Tibial nerve (tissue), 4 donors: ENCODE measurements around the gene FOLR2. TPM values are rescaled to one million over a fixed set of nuclear protein-coding genes. Genes with fewer than 3 reads are reported as not detected.

Experiments used
- DNase-seq, 2 donors: peaks; one replicate each; pipeline ENCODE4 v3.0.0-alpha.2; 2019; ENCODE audit warnings: low spot score in 2 of 2
- H3K27ac ChIP-seq, 4 donors: fragments of 200-600 bp; sonication (generic) in 3 of 4; one replicate each; pipeline ENCODE4 v1.5.1; 2017 to 2019; ENCODE audit warnings: mild to moderate bottlenecking in 1 of 4
- H3K27me3 ChIP-seq, 2 donors: fragments of 200-600 bp; sonication (generic) in 1 of 2; one replicate each; pipeline versions ENCODE4 v1.5.1 to v1.6.0; 2017 to 2019
- H3K36me3 ChIP-seq, 3 donors: fragments of 200-600 bp; sonication (generic); one replicate each; pipeline ENCODE4 v1.5.1; 2018 to 2019
- H3K4me1 ChIP-seq, 4 donors: fragments of 200-600 bp; sonication (generic) in 3 of 4; one replicate each; pipeline ENCODE4 v1.5.1; 2017 to 2019
- H3K4me3 ChIP-seq, 4 donors: fragments of 200-600 bp; sonication (generic) in 3 of 4; one replicate each; pipeline ENCODE4 v1.5.1; 2017 to 2019; ENCODE audit warnings: mild to moderate bottlenecking in 1 of 4, moderate library complexity in 1 of 4
- H3K9me3 ChIP-seq, 4 donors: fragments of 200-600 bp; sonication (generic) in 3 of 4; one replicate each; pipeline ENCODE4 v1.5.1; 2017 to 2019
- CTCF ChIP-seq, 5 experiments: fragments of 200-600 bp in 3 of 5; fragments of 450-650 bp in 2 of 5; sonication (generic) in 3 of 5; IDR thresholded peaks; one replicate each; pipeline ENCODE4 v1.5.1; 2016 to 2019; ENCODE audit warnings: antibody characterized with exemption in 5 of 5, mild to moderate bottlenecking in 3 of 5, moderate library complexity in 2 of 5
- EP300 ChIP-seq, 2 donors: sonication (generic); formaldehyde crosslinking; IDR thresholded peaks; one replicate each; pipeline ENCODE4 v1.6.1; 2017; ENCODE audit warnings: antibody characterized with exemption in 2 of 2, mild to moderate bottlenecking in 1 of 2
- POLR2A ChIP-seq, 2 donors: fragments of 450-650 bp; IDR thresholded peaks; one replicate each; pipeline ENCODE4 v1.6.1; 2017; ENCODE audit warnings: antibody characterized with exemption in 2 of 2, mild to moderate bottlenecking in 2 of 2, moderate library complexity in 2 of 2
- WGBS, 2 donors: methylation state at CpG; one replicate each; pipeline ENCODE4 v1.1.5; 2018; 5-methylcytosine and 5-hydroxymethylcytosine counted together
- total RNA-seq, 4 donors: library from RNA; depleted of rRNA; stranded (reverse); fragments of >200 nt; gene quantifications; one replicate each; pipeline ENCODE4 v1.1.0, GENCODE V29; 2016

The FOLR2 gene
- total RNA-seq, 4 donors from 2014 or later = 27.8 to 60.9 (median 35.7) TPM

GRCh38 chr11:72247584-72247983 is 31.0 kb downstream of the FOLR2 start:
- 31 to 55% methylated on average over 2 of the region's 2 CpGs for WGBS, 2 donors
- peaks cover 0 to 88% of the 10 kb centered on the region in 2 donors for H3K27me3 ChIP-seq

GRCh38 chr11:72249961-72250360 is 33.4 kb downstream of the FOLR2 start:
- WGBS, 2 donors = 83 to 85% methylated on average over 4 to 5 of the region's 5 CpGs
- DNase-seq = no peak
- Histone ChIP-seq H3K27ac (no peak overlapping the region), H3K9me3 (no peaks in the 10 kb centered on the region), H3K4me3 (no peak overlapping the region), H3K4me1 (no peaks in the 10 kb centered on the region), H3K36me3 (no peaks in the 10 kb centered on the region), H3K27me3 (peaks cover 0 to 82% of the 10 kb centered on the region in 2 donors)
- TF ChIP-seq CTCF (IDR thresholded peaks at IDR 0.05) = no peak
- no peak for TF ChIP-seq EP300 (IDR thresholded peaks at IDR 0.05)
- TF ChIP-seq POLR2A (IDR thresholded peaks at IDR 0.05) = no peak

More at GRCh38 chr11:72247584-72247983, 31.0 kb downstream of the FOLR2 start:
- TF ChIP-seq CTCF (IDR thresholded peaks at IDR 0.05) (no peak), POLR2A (IDR thresholded peaks at IDR 0.05) (no peak), EP300 (IDR thresholded peaks at IDR 0.05) (no peak)
- Histone ChIP-seq H3K9me3 (no peaks in the 10 kb centered on the region), H3K4me1 (peaks cover 0 to 14% (median 4%) of the 10 kb centered on the region in 4 donors), H3K27ac (no peak overlapping the region), H3K36me3 (no peaks in the 10 kb centered on the region), H3K4me3 (no peak overlapping the region)
- DNase-seq = no peak

- H3K36me3 ChIP-seq = no peaks in the 10 kb centered on the region
- H3K4me1 ChIP-seq = no peaks in the 10 kb centered on the region
- no peak for TF ChIP-seq EP300 (IDR thresholded peaks at IDR 0.05)
- TF ChIP-seq POLR2A (IDR thresholded peaks at IDR 0.05) = no peak
- no peak for TF ChIP-seq CTCF (IDR thresholded peaks at IDR 0.05)
- peaks cover 0 to 73% of the 10 kb centered on the region in 2 donors for H3K27me3 ChIP-seq
- 86 to 89% methylated on average over 17 to 21 of the region's 24 CpGs for WGBS, 2 donors
- no peak for DNase-seq
- H3K9me3 ChIP-seq = no peaks in the 10 kb centered on the region
- no peak overlapping the region for H3K27ac ChIP-seq
- H3K4me3 ChIP-seq = no peak overlapping the region
Observed at GRCh38 chr11:72250661-72251464, 34.3 kb downstream of the FOLR2 start.

- H3K27me3 ChIP-seq = peaks cover 0 to 65% of the 10 kb centered on the region in 2 donors
- no peak for DNase-seq
- no peaks in the 10 kb centered on the region for H3K9me3 ChIP-seq
- WGBS, 2 donors = 74 to 77% methylated on average over 5 of the region's 5 CpGs
- H3K36me3 ChIP-seq = no peaks in the 10 kb centered on the region
- no peak for TF ChIP-seq POLR2A (IDR thresholded peaks at IDR 0.05)
- no peak for TF ChIP-seq CTCF (IDR thresholded peaks at IDR 0.05)
- TF ChIP-seq EP300 (IDR thresholded peaks at IDR 0.05) = no peak
- no peak overlapping the region for H3K27ac ChIP-seq
- H3K4me1 ChIP-seq = no peaks in the 10 kb centered on the region
- H3K4me3 ChIP-seq = no peak overlapping the region
Observed at GRCh38 chr11:72251614-72252013, 35.0 kb downstream of the FOLR2 start.

GRCh38 chr11:72253392-72253791 is 36.8 kb downstream of the FOLR2 start:
- Histone ChIP-seq H3K36me3 (no peaks in the 10 kb centered on the region), H3K9me3 (no peaks in the 10 kb centered on the region), H3K4me1 (no peaks in the 10 kb centered on the region), H3K27ac (no peak overlapping the region), H3K4me3 (no peak overlapping the region), H3K27me3 (peaks cover 0 to 57% of the 10 kb centered on the region in 2 donors)
- WGBS, 2 donors = 89 to 92% methylated on average over 3 of the region's 3 CpGs
- TF ChIP-seq EP300 (IDR thresholded peaks at IDR 0.05) (no peak), CTCF (IDR thresholded peaks at IDR 0.05) (no peak), POLR2A (IDR thresholded peaks at IDR 0.05) (no peak)
- no peak for DNase-seq
